Occipital lobe (tissue), 2 donors: ENCODE data around the gene NKAIN2. TPM values are rescaled to one million over a fixed set of nuclear protein-coding genes. Genes with fewer than 3 reads are reported as not detected.

Experiments
- DNase-seq: peaks from one replicate; lab custom pipeline; 2025; lab: John Stamatoyannopoulos, UW
- total RNA-seq: library from RNA; depleted of rRNA; stranded (reverse); fragments of >200 nt; gene quantifications from one replicate; pipeline ENCODE4 v1.2.3, GENCODE V29; 2014

NKAIN2 gene
- 130 TPM for total RNA-seq

DNA sequence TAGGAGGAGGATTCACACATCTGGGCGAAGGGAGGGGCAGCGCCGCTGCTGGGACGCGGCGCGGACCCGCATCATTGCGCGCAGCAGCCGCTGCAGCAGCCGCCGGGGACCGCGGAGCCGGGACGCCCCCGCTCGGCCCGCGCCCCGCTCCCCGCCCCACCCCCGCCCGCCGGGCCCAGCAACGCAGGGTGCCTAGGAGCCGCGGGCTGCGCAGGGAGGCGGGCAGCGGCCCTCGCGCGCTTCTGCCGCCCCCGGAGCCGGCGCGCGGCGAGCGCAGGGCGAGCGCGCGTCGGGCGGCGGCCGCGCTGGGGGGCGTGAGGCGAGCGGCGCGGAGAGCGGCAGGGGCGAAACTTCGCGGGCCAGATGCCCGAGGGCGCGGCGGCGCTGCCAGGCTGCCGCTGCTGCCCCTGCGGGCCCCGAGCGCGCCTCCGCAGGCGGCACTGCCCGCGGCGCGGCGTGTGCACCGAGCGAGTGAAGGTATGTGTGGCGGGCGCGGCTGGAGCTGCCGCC lies at the start of gene NKAIN2:
NKAIN2 (plus strand) TSS at position 362 of the 510 bp plus-strand sequence.
- no peak for DNase-seq

DNA sequence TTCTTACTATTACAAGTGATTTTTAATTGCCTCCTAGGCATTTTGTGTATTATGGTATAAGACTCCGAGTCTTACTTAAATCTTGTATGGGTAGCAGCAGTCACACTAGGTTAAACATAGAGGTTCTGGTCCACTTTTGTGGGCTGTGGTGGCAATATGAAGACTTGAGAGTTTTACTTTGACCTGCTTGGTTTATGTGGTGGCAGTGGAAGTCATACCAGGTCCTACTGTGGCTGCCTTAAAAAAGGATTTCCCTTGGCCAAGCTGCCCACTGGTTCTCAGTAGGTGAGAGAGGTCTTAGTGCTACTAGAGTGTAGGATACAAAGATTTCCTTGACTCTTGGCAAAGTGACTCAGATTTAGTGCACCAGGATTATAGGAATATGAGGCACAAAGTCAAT lies 44.2 kb upstream of the NKAIN2 start:
- no peak for DNase-seq

DNA sequence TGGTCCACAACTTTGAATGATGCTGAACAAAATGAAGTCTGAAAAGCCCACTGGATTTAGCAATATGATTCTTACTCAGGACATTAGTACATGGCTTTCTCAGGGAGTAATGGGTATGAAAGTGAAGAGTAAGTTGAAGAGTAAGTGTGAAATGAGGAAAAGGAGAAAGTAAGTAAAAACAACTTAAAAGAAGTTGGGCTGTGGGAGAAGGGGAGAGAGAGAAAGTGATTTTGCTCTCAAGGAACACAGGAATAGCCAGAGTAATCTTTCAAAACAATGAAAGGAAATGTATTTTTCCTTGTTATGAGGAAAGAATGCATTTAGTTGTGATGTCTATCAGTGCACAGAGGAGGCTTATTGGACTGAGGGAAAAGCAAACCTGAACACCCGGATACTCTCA lies 39.8 kb upstream of the NKAIN2 start:
- DNase-seq = no peak

DNA sequence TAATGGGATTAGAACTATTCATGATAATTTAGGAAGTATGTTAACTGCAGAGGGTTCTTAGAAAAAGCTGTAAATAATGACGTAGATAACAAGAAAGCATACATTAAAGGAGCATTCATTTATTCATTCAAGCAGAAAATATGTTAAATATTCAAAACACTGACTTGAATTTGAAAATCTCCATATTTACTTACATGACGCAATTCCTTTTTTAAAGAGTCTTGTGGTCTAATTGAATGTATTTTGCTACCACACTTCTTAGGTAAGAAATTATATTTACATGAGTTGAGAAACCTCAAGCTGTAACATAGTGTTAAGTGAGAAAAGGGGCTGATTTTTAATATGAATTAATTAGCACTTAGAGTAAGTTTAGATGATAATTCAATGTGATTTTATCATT lies 38.9 kb upstream of the NKAIN2 start:
- DNase-seq = no peak

DNA sequence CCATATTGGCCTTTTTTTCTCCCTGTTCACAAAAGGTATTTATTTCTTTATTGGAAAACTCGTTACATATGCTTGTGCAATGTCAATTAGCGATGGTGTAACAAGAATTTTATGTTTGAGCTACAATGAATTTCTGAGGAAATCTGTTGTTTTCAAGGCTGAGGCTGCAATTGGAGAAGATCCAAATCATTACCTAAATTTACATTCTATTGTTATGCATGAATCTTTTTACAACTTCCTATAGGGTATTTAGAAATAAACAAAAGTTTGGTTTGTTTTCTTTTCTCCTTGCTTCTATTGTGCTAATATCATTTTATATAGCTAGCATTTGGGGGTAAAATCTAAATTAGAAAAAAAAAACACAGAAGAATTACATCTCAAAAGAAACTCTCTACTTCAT lies 34.7 kb upstream of the NKAIN2 start:
- no peak for DNase-seq

DNA sequence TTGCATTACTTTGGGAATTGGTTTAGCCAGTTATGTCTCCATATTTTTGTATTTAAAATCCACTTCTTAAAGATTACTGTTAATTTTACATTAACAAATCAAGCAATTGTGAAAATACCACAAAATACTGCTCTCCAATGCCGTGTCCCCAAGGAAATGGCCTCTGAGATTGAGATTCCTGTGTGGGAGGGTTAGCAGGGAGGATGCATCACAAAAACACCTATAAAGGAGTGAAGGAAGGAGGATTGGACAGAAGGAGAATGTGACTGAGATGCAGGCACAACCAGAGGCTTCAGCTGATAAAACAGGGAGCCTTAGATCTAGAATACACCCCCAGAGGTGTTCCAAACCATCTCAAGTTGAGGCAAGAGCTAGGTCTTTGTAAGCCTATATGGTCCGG lies 34.2 kb upstream of the NKAIN2 start:
- no peak for DNase-seq

DNA sequence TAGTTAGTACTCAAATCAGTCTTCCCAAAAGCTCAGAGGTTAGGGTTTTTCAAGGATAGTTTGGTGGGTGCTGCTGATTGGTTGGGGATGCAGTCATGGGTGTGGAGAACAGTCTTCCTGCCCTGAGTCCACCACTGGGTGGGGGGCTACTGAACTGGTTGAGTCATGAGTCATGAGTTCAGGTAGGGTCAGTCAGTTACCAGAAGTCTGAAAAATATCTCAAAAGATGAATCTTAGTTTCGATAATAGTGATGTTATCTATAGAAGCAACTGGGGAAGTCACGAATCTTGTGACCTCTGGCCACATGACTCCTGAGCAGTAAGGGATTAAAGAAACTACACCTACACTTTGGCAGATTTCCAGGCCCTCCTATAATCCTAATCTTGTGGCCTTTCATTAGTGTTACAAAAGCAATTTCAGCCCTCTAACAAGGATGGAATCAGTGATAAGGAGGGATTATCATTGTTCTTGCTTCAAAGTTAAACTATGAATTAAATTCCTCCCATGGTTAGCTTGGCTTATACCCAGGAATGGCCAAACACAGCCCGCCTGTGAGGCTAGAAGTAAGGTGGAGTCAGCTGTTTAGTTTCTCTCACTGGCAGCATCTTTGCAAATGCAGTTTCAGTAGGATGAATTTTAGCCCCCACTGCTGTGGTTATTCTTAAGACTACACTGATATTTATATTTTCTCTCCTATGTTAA lies 33.3 kb upstream of the NKAIN2 start:
- DNase-seq = no peak

DNA sequence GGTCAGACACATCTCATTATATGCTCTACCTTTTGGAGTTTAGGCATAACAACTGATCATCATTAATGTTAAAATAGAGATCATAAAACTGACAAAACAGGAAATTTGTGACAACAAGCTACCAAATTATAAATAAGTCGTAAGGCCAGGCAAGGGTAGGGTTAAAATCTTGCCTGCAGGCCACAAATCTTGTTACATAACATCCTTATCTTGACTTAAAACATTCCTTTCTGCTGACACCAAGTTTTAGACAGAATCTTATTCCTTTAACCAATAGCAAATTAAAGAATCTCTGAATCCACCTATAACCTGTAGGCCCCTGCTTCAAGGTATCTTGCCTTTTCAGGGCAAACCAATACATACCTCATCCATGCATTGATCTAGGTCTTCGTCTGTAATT lies 32.5 kb upstream of the NKAIN2 start:
- no peak for DNase-seq

DNA sequence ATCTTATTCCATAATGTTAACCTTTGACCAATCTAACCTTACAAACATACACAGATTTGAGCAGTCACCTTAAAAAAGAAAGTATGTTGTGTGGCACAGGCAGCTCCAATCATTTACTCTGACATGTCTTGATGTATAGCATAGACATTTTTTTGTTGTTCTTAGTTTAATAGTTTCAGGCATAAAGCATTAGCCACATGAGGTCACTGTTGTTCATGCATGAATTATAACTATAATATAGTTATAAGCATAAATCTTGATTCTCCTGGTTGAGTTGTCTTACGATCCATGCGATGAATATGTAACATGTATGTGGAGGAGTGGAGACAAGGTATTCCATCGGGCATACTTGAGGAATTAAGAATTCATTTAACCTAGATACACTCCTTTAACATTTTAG lies 26.1 kb upstream of the NKAIN2 start:
- DNase-seq = no peak

DNA sequence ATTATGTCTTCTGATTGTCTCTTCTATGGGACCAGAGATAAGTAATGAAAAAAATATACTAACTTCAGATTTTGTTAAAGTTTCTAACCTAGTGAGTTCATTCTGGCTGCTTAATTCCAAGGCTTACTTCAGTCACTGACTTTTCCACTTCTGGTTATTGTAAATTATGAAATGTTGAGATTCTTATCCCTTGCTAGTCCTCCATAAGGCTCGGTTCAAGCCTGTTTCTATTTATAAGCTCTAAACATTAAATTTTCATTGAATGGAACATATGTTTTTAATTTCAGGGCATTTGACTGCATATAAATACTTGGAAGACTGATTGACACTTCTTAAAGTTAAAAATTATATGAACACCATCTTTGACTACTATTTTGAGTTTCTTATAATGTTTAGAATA lies 23.6 kb upstream of the NKAIN2 start:
- DNase-seq = no peak

DNA sequence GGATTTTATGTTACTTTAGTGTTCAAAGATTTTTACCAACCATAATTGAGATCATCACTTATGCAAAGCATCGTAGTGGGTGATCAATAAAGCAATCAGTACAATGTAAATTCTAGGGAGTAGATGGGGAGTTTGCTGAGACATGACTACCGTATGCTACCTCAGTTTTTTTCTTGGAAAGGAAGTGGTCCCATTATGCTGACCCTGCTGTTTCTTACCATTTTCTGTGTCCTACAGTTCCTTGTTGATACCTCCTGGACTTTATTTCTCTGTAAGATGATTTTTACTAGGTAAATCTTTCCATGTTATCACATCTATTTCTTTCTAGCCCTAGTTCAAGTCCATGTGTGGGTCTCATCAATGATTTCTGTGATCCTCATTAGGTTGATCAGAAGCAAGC lies 19.3 kb upstream of the NKAIN2 start:
- no peak for DNase-seq

DNA sequence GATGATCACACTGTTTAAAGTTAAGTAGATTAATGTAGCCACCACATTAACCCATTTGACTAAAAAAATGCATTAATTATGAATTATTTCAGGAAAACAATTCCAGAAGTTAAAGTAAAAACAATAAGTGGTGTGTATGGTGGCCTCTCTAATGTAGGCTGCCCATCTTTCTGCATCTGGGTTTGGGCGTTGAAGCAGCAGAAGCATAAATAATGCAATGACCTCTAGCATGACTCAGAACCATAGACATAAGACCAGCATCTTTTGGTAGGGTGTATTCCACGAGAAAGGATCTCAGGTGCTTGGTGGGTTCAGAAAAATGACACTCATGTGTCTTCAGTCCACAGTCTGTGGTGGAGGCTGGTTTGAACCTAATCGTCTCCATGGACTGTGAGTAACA lies 18.6 kb upstream of the NKAIN2 start:
- no peak for DNase-seq

DNA sequence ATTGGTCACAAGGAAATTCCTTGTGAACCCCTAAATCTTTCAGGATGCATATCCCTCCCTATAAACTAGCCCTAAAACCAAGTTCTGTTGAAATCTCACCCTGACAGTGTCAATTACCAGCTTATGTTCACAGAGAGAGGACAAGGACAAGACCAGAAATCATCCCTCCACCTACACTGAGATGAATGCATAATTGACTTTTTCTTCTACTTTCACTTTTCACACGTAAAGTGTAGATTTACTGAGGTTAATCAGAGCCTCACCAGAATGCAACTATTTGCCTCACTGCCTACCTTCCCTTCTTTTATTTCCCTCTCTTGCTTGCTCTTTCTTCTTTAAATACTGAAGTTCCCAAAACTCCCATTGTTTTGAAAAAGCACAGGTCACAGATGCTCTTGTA lies 15.3 kb upstream of the NKAIN2 start:
- DNase-seq = no peak

DNA sequence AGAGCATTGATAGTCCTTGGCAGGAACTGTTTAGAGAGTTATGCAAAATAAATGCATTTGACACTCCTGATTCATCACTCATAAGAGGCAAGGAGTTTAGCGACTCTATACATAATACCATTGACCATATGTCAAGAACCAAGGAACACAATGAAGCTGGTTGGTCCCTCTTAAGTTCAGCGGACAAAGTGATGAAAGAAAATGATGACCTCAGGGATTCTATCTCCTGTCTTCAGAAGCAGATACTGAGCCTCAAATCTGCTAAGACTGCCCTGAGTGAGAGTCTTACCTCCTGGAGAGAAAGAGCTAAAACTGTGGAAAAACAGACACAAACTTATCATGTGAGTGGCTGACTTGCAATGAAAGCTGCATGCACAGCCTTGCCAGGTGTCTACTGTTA lies 9.5 kb upstream of the NKAIN2 start:
- DNase-seq = no peak

DNA sequence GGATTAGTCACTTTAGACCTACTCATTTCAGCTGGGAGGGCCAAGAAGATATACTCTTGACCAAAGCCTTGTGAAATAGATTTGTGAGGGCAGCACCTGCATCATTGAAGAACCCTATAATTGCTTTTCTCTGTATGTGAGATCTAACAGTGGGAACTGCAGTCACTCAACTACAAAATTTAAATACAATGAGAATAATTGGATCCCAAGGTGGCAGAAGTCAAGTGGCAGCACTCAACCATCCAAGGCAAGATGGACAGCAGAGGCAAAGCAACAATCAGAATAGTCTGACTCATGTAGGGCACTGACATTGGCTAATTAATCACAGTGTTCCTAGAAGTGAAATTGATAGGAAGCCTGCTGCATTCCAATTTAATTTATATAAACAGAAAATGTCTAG lies 8.9 kb upstream of the NKAIN2 start:
- DNase-seq = no peak

DNA sequence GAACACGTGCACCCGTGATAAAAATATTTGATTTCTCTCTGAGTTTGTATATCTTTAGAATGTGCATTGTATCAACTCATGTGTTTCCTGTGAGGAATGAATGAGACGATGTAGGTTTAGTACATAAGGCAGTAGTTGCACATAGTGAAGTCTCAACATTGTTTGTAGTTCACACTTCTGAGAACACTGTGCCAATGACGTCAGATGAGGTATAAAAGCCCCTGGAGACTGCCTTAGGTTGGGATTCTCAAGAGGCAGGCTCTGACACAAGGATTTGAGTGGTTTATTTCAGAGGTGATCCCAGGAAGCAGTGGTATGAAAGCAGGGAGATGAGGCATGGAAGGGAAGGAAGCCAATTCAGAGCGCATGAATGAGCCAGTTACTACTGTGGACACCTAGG lies 2.6 kb upstream of the NKAIN2 start:
- DNase-seq = no peak

DNA sequence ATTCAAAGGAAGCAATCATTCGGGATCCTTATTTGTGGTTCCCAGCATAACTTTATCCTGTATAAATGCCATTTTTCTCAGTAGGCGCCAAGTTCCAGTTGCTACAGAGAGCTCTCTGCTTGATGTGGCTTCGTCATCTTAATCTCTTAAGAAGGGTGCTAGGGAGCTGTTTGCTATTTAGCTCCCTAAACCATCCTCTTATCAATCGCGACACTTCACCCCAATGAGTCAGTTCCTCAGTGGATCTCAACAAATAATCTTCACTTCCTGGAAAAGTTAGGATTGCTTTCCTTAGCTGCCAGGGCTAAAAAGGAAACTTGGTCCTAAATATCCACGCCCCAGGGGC lies 1.3 kb upstream of the NKAIN2 start:
- no peak for DNase-seq

DNA sequence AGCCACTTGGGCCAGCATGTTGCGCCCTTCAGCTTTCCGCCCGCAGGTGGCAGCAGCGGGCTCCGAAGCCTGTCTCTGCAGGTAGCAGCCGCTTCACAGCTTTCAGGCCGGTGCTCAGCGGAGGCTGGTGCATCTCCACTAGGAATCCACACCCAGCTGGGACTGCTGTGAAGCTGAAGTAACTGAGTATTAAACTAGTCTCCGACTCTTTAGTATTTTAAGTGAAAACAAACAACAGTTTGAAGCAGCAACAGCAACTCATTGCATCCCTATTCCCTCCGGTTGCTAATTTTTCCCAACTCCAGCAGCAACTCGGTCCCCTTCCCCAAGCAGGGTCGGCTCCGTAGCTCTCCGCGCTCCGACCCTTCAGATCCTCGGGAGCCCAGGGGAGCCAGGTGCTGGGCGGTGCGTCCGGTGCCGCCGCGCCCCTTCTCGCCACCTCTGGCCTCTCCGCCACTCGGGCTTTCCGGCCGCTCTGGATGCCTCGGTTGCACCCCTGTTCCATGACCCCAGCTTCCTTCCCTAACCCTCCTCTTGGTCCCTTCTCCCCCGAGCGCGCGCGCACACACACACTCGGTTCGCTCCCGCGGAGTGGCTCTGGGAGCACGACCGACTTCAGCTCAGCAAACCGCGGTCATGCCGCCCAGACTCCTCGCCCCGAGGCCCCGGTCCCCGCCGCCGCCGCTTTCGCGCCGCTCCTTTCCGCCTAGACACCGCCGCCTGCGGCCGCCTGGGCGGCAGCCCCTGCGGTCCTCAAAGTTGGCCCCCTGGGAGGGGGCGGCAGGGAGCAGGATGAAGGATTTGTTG lies 765 bp upstream of the NKAIN2 start:
- DNase-seq = peak; percentile 84

DNA sequence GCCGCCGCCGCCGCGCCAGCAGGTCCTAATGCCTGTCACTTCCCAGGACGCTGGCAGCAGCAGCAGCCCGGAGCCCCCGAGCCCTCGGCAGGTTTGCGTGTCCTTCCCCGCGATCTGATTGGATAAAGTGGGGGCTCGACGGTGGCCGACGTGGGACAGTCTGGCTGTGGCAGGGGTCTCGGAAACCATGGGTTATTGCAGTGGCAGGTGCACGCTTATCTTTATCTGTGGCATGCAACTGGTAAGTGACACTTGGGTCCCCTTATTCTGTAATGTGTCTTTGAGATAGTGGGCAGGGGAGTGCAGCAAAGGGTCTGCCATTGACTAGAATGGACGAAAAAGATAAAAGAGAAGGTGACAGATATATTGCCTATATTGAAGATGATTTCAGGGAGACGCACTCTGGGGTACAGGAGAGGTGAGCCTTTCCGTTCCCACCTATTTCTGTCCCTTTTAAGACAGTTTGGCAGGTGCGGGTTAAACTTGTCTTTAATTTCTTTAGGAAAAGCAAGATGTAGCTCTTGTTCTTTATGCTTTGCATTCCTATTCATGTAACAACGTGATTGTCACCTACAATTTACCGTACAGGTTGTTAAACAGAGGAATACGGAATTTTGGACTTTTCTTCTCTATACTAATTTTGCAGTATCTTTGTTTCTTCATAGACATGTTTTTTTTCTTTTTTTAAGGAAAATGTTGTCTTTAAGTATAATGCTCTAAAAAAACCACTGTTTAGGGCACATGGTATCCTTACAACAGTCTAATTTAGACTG lies 535 bp downstream of the NKAIN2 start:
- DNase-seq = peak; percentile 17

DNA sequence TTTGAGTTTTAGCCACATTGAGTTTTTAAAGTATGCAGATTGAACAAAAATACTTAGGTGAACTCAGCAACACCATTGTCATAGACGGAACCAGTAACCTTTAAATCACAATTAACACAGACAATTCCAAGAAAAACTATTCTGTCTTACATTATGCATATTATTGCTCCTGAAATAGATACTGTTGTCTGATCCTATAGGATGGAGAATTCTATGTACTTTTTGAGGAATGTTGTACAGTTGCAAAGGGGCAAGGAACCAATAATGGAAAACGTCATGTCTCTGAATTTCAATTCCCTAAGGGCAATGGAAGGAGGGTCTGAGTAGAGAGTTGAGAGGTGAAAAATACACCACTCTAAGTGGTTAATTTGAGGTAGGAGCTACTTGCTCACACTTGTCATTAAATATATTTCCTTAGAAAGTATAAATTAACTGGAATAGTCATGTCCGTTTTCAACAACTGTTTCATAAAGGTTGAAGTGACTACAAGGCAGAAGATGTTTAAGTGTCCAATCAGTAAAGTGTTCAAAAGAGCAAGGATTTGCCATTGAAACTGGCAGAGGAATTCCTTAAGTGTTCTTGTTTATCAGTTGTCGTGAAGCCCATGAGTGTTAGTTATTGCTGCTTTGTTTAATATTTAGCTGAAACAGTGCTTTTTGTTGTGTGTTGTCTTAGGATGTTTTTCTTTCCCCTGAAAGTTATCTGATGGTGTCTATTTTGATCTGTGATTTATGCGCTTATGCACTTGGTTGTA lies 1.3 kb downstream of the NKAIN2 start:
- no peak for DNase-seq

DNA sequence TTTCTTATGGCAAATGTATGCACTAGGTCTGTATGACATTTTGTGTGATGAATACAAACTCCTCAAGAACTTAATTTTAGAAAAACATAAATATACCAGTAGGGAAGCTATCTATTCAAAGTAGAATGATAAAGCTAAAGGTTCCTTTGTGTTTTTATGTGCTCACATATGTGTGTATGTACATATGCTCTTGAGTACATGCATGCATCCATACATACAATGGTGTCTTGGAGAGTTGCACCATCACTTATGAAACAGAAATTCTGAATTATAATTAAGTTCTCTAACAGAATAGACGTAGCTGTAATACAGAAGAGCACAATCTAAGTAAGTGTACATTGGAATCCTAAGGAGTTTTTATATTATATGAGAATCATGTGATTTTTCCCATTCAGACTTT lies 2.3 kb downstream of the NKAIN2 start:
- no peak for DNase-seq

DNA sequence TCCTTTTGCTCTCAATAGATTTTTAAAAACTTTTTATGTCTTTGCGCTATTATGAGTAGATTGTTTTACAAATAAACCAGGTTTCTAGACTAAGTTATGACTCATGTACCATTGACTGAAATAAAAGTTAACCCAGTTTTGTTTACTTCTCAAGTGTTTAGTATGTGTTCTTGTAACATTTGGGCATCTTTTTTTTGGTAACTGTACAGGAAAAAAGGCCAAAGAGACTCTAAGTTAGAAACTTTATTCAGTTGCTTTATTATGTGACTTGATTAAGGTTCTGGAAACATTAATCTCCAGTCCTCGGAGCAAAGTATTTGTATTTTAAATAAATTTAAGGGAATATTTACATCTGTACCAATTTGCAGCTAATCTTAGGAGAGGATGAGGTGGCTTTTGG lies 2.9 kb downstream of the NKAIN2 start:
- no peak for DNase-seq
